ENCODE data around the gene LPAR2. TPM values are rescaled to one million over a fixed set of nuclear protein-coding genes. Genes with fewer than 3 reads are reported as not detected.

The LPAR2 gene
- total RNA-seq, 1 experiment from 2014 or later, result 2.5 TPM

Other genes starting within 250 kb of the LPAR2 start
- gene GATAD2A, start 222.5 kb downstream of the LPAR2 start, total RNA-seq (2014; rRNA removed; shearing (Covaris generic)), result 28.2 and 31.3 TPM in 2 replicates
- gene TSSK6, start 112.7 kb downstream of the LPAR2 start, total RNA-seq (2014; rRNA removed; shearing (Covaris generic)), result 2.2 and 3.2 TPM in 2 replicates
- gene NDUFA13, start 112.0 kb downstream of the LPAR2 start, total RNA-seq (2014; rRNA removed; shearing (Covaris generic)), result 134 and 136 TPM in 2 replicates
- gene YJEFN3, start 99.3 kb downstream of the LPAR2 start, total RNA-seq (2014; rRNA removed; shearing (Covaris generic)), result 1.3 and 2.5 TPM in 2 replicates
- gene CILP2, start 90.0 kb downstream of the LPAR2 start, total RNA-seq (2014; rRNA removed; shearing (Covaris generic)), result 0.02 and 0.12 TPM in 2 replicates
- 0.57 TPM in 1 of 2 replicates, not detected in the other for gene PBX4, start 9.5 kb downstream of the LPAR2 start, total RNA-seq (2014; rRNA removed; shearing (Covaris generic))
- 2.2 and 4.4 TPM in 2 replicates for gene GMIP, start 15.4 kb upstream of the LPAR2 start, total RNA-seq (2014; rRNA removed; shearing (Covaris generic))
- gene ATP13A1, start 35.5 kb upstream of the LPAR2 start, total RNA-seq (2014; rRNA removed; shearing (Covaris generic)), result 27.9 and 29.9 TPM in 2 replicates
- gene ZNF101, start 40.6 kb upstream of the LPAR2 start, total RNA-seq (2014; rRNA removed; shearing (Covaris generic)), result 6.6 and 7.0 TPM in 2 replicates
- gene ZNF14, start 104.9 kb upstream of the LPAR2 start, total RNA-seq (2014; rRNA removed; shearing (Covaris generic)), result 5.5 and 6.0 TPM in 2 replicates
- gene ZNF506, start 193.5 kb upstream of the LPAR2 start, total RNA-seq (2014; rRNA removed; shearing (Covaris generic)), result 1.4 and 2.3 TPM in 2 replicates
- 1.5 and 2.4 TPM in 2 replicates for gene ZNF253, start 237.7 kb upstream of the LPAR2 start, total RNA-seq (2014; rRNA removed; shearing (Covaris generic))